GM23338 (cell line): Measurements from ENCODE around the gene CAMTA1.

ENCODE experiments used
- CTCF ChIP-seq, 2 experiments: fragments of 200-600 bp in 1 of 2; sonication (generic) in 1 of 2; conservative IDR thresholded peaks; 2 replicates each; pipeline versions ENCODE4 v1.5.1 to v1.6.1; 2016 to 2017; ENCODE audit warnings: antibody characterized with exemption in 2 of 2, low read depth in 2 of 2, mild to moderate bottlenecking in 2 of 2, moderate library complexity in 1 of 2
- REST ChIP-seq: IDR thresholded peaks from one replicate; pipeline ENCODE4 v1.6.1; 2018; ENCODE audit warnings: antibody characterized with exemption; ENCODE audit not compliant: unreplicated experiment

GRCh38 chr1:7666249-7666648 lies 881.0 kb downstream of the CAMTA1 start:
- TF ChIP-seq REST, result no peak
- TF ChIP-seq CTCF (conservative IDR thresholded peaks at IDR 0.05; ENCODE audit: low read depth in 2 of 2), result no peak
